HS-27A (cell line): ENCODE results near the gene ACOT13.
"Not testable (repeated sequence)": the region's sequence is repeated elsewhere in the genome, so short reads cannot be mapped to it uniquely, and the experiment has no call there.

Source experiments
- DNase-seq: peaks from one replicate; pipeline ENCODE4 v3.0.0-alpha.2; 2012; ENCODE audit warnings: low read depth, missing footprints

ACOT13 gene

GRCh38 chr6:24731456-24732134 is 64.7 kb downstream of the ACOT13 start:
- not testable (repeated sequence) for DNase-seq

DNA sequence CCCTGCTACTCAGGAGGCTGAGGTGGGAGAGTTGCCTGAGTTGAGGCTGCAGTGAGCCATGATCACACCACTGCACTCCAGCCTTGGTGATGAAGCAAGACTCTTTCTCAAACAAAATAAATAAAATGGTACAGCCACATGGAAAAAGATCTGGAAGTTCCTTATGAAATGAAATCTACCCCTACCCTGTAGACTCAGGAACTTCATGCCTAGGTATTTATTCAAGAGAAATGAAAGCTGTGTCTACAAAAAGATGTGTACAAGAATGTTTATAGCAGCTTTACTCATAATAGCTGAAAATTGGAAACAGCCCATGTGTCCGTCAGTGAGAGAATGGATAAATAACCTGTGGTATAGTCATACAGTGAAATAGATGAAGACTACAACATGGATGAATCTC is 67.3 kb downstream of the ACOT13 start:
- DNase-seq = no peak

- not testable (repeated sequence) for DNase-seq
Measured at GRCh38 chr6:24734710-24735109, 67.8 kb downstream of the ACOT13 start.

DNA sequence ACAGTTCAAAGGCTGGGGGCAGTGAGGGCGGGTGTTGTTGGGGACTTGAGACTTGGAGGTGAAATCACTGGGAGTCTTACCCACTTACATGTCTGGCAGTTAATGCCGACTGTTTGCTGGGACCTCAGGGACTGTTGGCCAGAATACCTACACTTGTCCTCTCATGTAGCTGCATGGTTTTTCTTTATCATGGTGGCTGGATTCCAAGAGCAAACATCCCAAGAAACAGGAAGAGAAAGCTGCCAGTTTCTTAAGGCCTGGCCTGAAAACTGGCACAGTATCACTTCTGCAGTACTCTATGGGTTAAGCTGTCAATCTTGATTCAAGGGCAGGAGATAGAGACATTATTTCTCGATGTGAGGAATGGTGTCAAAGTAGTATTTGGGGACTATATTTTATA is 71.9 kb downstream of the ACOT13 start:
- DNase-seq = no peak

DNA sequence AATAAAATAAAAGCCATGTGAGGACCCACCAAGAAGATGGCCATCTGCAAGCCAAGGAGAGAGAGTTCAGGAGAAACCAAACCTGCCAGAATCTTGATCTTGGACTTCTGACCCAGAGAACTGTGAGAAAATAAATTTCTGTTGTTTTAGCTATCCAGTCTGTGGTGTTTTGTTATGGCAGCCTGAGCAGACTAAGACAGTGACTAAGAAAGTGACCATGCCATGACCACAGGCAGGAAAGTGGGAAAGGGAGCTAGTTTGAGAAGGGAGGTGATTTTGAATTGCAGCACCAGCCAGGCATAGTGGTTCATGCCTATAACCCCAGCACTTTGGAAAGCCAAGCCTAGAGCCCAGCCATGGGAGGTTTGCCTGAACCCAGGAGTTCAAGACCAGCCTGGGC is 74.0 kb downstream of the ACOT13 start:
- no peak for DNase-seq

GRCh38 chr6:24742216-24742738 is 75.4 kb downstream of the ACOT13 start:
- no peak for DNase-seq

GRCh38 chr6:24743265-24743943 is 76.5 kb downstream of the ACOT13 start:
- peak; percentile 95 for DNase-seq

DNA sequence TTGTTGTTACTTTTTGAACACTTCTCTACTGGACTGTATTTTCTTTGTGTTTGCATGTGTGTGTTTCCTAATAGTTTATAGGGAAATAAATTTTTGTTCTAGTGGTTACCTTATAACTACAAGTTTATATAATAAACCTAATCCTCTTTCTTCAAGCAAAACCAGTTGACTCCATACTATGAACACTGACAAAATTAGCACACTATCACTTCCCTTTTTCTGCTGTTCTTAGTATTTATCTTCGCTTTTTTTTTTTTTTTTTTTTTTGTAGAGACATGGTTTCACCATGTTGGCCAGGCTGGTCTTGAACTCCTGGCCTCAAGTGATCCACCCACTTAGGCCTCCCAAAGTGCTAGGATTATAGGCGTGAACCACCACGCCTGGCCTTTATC is 77.1 kb downstream of the ACOT13 start:
- DNase-seq = no peak

DNA sequence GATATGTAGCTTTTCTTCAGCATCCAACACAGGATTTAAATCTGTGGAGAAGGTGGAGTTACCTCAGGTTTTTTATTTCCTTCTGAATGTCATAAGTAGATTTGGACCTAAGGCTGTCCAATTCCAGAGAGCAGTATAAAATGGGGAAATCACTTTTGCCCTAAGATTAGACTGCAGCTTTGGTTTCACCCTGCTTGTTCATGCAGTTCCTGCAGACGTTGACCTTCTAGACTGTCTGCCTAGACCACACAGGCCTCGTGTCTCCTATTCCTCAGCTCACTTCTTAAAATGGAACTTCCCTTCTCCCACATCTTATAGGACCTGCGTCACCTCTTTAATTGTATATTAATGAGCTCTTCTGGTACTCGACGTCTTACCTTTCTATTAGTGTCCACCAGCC is 78.0 kb downstream of the ACOT13 start:
- no peak for DNase-seq

GRCh38 chr6:24749297-24749696 is 82.4 kb downstream of the ACOT13 start:
- DNase-seq = no peak

- DNase-seq = not testable (repeated sequence)
Measured at GRCh38 chr6:24750878-24751277, 84.0 kb downstream of the ACOT13 start.

DNA sequence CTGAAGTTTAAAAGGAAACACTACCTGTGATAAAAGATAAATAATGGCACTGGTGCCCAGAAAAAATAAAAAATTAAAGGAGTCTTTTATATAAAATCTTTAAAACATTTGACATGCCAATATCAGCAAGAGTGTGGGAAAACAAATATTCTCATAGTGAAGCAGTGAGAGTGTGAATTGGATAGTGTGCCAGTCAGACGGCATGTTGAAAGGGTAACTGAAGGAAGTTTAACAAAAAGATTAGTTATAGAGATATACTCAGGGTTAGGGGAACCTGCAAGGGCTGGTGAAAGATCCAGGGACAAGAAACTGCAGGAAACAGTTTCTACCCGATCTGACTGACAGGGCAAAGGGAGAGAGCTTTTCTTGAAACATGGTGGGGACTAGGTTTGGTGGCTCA is 85.6 kb downstream of the ACOT13 start:
- no peak for DNase-seq

- no peak for DNase-seq
Measured at GRCh38 chr6:24752917-24753492, 86.1 kb downstream of the ACOT13 start.

GRCh38 chr6:24753545-24753944 is 86.7 kb downstream of the ACOT13 start:
- DNase-seq = no peak

DNA sequence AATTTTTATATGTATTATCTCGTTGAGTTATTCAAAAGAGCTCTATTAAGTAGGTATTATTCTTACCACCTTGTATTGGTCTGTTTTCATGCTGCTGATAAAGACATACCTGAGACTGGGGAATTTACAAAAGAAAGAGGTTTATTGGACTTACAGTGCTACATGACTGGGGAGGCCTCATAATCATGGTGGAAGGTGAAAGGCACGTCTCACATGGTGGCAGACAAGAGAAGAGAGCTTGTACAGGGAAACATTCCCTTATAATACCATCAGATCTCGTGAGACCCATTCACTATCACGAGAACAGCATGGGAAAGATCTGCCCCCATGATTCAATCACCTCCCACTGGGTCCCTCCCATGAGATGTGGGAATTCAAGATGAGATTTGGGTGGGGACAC is 87.5 kb downstream of the ACOT13 start:
- not testable (repeated sequence) for DNase-seq
